BE2C (cell line): Measurements from ENCODE around the gene CDK6.

Experiments used
- DNase-seq: peaks from one replicate; pipeline ENCODE4 v3.0.0-alpha.2; 2020
- H3K27me3 ChIP-seq: fragments of 250-450 bp; sonication (Bioruptor Pico); 2 replicates; pipeline ENCODE4 v1.5.1; 2020; ENCODE audit warnings: mild to moderate bottlenecking
- H3K36me3 ChIP-seq: fragments of 250-450 bp; sonication (Bioruptor Pico); 2 replicates; pipeline ENCODE4 v1.5.1; 2020; ENCODE audit warnings: mild to moderate bottlenecking
- H3K4me1 ChIP-seq: fragments of 250-450 bp; sonication (Bioruptor Pico); 2 replicates; pipeline ENCODE4 v1.5.1; 2020
- H3K4me3 ChIP-seq: 2 replicates; pipeline ENCODE4 v1.5.1; 2011; ENCODE audit warnings: low read depth, low read length
- H3K9me3 ChIP-seq: fragments of 250-450 bp; sonication (Bioruptor Pico); 2 replicates; pipeline ENCODE4 v1.5.1; 2020
- TF ChIP-seq, protein P1 (sequence below): IDR thresholded peaks from 2 replicates; pipeline ENCODE4 v1.5.1; 2012; ENCODE audit warnings: mild to moderate bottlenecking, low read depth, low read length

Gene CDK6

GRCh38 chr7:92723943-92724342 is 112.4 kb downstream of the CDK6 start:
- H3K27me3 ChIP-seq = no peaks in the 10 kb centered on the region
- no peak overlapping the region for H3K4me3 ChIP-seq
- peaks cover 29% of the 10 kb centered on the region for H3K36me3 ChIP-seq
- H3K9me3 ChIP-seq = no peaks in the 10 kb centered on the region
- no peak for DNase-seq
- TF ChIP-seq, protein P1, sequence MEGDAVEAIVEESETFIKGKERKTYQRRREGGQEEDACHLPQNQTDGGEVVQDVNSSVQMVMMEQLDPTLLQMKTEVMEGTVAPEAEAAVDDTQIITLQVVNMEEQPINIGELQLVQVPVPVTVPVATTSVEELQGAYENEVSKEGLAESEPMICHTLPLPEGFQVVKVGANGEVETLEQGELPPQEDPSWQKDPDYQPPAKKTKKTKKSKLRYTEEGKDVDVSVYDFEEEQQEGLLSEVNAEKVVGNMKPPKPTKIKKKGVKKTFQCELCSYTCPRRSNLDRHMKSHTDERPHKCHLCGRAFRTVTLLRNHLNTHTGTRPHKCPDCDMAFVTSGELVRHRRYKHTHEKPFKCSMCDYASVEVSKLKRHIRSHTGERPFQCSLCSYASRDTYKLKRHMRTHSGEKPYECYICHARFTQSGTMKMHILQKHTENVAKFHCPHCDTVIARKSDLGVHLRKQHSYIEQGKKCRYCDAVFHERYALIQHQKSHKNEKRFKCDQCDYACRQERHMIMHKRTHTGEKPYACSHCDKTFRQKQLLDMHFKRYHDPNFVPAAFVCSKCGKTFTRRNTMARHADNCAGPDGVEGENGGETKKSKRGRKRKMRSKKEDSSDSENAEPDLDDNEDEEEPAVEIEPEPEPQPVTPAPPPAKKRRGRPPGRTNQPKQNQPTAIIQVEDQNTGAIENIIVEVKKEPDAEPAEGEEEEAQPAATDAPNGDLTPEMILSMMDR = no peak
- peaks cover 9% of the 10 kb centered on the region for H3K4me1 ChIP-seq

GRCh38 chr7:92723205-92723604 is 113.2 kb downstream of the CDK6 start:
- DNase-seq = no peak
- TF ChIP-seq, protein P1 = no peak
- no peak overlapping the region for H3K4me3 ChIP-seq
- peaks cover 29% of the 10 kb centered on the region for H3K36me3 ChIP-seq
- H3K27me3 ChIP-seq = no peaks in the 10 kb centered on the region
- peaks cover 9% of the 10 kb centered on the region for H3K4me1 ChIP-seq
- no peaks in the 10 kb centered on the region for H3K9me3 ChIP-seq

DNA sequence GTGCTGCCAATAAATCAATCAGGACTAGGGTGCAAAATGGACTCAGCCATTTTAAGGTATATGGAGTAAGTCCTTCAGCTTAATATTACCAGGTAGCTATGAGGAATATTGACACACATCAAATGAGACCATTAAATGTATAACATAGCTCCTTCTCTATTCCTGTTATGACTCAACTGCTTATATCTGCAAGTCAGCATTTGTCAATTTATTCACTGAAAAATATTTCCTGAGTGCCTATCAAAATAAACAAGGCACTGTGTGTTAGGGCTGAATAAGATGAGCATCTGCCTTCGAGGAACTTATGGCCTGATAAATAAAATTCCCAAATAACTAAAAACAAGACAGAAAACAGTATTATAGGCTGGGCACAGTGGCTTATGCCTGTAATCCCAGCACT is 113.8 kb downstream of the CDK6 start:
- Histone ChIP-seq H3K4me1 (peaks cover 6% of the 10 kb centered on the region), H3K36me3 (peaks cover 36% of the 10 kb centered on the region), H3K9me3 (no peaks in the 10 kb centered on the region), H3K4me3 (no peak overlapping the region), H3K27me3 (no peaks in the 10 kb centered on the region)
- TF ChIP-seq, protein P1 = no peak
- DNase-seq = no peak

DNA sequence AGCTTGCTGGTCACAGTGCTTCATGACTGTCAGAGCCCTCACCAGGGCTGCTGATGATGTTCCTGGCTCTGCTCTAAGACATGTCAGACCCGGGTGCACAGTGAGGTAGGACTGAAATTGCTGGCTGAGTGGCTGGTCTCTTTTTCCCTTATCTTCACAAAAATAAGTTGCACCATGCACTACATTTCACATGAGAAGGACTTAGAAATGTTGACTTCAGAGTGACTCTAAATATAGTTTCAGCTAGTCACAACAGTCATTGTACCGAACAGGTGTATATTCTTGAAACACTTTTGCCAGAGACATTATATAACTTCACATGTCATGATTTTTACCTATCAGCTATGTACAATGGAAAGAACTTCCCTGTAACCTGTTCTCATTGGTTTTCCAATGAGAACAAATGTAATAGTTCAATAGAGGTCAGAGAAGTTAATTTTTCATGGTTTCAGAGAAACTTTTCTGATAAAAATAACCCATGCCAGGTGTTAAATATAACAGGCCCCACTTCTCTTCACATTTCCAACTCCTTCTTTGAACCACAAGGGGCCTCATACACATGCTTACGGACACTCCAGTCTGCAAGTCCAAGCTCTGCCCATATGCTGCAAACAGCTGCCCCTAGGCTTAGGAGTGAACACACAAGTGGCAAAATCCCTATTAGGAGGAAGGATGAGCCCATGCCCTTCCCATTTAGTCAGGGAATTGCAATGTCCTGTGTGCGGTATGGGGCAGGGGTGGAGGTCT is 115.6 kb downstream of the CDK6 start:
- peaks cover 36% of the 10 kb centered on the region for H3K36me3 ChIP-seq

DNA sequence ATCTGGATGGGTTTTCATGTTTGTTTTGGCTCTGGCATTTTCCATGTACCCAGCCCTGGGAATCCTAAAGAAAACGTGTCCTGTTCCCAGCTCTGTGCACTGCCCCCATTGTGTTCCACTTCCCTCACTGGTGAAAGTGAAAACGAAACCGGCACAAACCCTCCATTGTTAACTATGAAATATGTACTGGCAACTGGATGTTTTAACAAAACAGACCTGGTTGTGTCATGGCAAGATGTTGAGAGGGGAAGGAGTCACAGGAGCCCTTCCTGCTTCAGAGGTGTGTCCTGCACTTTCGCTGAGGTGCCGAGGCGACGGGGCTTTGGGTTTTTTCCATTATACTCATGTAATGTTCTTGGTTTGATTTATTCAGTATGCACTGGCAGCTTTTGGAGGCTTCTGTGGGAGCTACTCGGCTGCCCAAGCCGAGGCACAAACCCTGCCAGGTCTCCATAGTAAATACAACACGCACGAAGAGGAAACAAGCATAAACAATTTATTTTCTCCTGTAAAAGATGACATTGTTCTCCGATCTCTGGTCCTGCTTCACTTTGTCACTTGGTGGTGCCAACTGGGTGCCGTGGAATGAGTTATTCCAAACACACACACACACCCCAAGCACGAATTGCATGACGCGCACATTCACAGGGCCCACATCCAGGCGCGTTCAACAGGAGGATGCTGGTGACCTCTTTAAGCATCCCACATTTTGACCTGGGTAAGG is 118.2 kb downstream of the CDK6 start:
- Histone ChIP-seq H3K27me3 (no peaks in the 10 kb centered on the region), H3K4me3 (no peak overlapping the region), H3K36me3 (peaks cover 18% of the 10 kb centered on the region), H3K4me1 (peaks cover 3% of the 10 kb centered on the region), H3K9me3 (no peaks in the 10 kb centered on the region)
- no peak for DNase-seq
- TF ChIP-seq, protein P1 = no peak

More for the DNA sequence above, 115.6 kb downstream of the CDK6 start:
- no peaks in the 10 kb centered on the region for H3K9me3 ChIP-seq
- no peak for DNase-seq
- H3K4me1 ChIP-seq = peaks cover 7% of the 10 kb centered on the region
- TF ChIP-seq, protein P1 = no peak
- no peak overlapping the region for H3K4me3 ChIP-seq
- no peaks in the 10 kb centered on the region for H3K27me3 ChIP-seq

GRCh38 chr7:92717623-92717992 is 118.8 kb downstream of the CDK6 start:
- no peak for DNase-seq
- H3K27me3 ChIP-seq = no peaks in the 10 kb centered on the region
- H3K9me3 ChIP-seq = no peaks in the 10 kb centered on the region
- TF ChIP-seq, protein P1 = no peak
- peaks cover 3% of the 10 kb centered on the region for H3K4me1 ChIP-seq
- H3K4me3 ChIP-seq = no peak overlapping the region
- peaks cover 12% of the 10 kb centered on the region for H3K36me3 ChIP-seq
